Coronary artery (tissue), 2 donors: ENCODE measurements around the gene MEF2B.

Experiments used
- DNase-seq: peaks from one replicate; pipeline ENCODE4 v3.0.0-alpha.2; 2017; ENCODE audit warnings: low spot score
- H3K27ac ChIP-seq, 2 donors: fragments of 200-600 bp; sonication (generic); one replicate each; pipeline ENCODE4 v1.5.1; 2016 to 2019
- H3K4me3 ChIP-seq: fragments of 200-600 bp; sonication (generic); 2 replicates; pipeline ENCODE4 v1.5.1; 2016; ENCODE audit warnings: mild to moderate bottlenecking, moderate library complexity
- CTCF ChIP-seq: fragments of 200-600 bp; sonication (generic); IDR thresholded peaks from one replicate; pipeline ENCODE4 v1.5.1; 2019; ENCODE audit warnings: antibody characterized with exemption

The MEF2B gene

GRCh38 chr19:19170053-19170872 is at the start of gene MEF2B:
Gene MEF2B, minus strand, starts transcription at chr19:19170263. Its CDS starts 19,528 bp downstream, at chr19:19150735.
- Histone ChIP-seq H3K4me3 (peak within 1 kb of the TSS; percentile 65), H3K27ac (no peak within 1 kb of the TSS)
- TF ChIP-seq CTCF = no peak
- no peak for DNase-seq

GRCh38 chr19:19218911-19219310 is 48.8 kb upstream of the MEF2B start:
- H3K27ac ChIP-seq = no peak overlapping the region
- TF ChIP-seq CTCF = no peak
- H3K4me3 ChIP-seq = no peak overlapping the region
- DNase-seq = no peak

- TF ChIP-seq CTCF = no peak
- H3K27ac ChIP-seq = no peak overlapping the region
- no peak for DNase-seq
- H3K4me3 ChIP-seq = no peak overlapping the region
These were observed 47.0 kb upstream of the MEF2B start for GRCh38 chr19:19217099-19217498.

GRCh38 chr19:19215792-19216191 is 45.7 kb upstream of the MEF2B start:
- no peak for TF ChIP-seq CTCF
- H3K27ac ChIP-seq = no peak overlapping the region

GRCh38 chr19:19214892-19215291 is 44.8 kb upstream of the MEF2B start:
- Histone ChIP-seq H3K4me3 (no peak overlapping the region), H3K27ac (no peak overlapping the region)
- no peak for TF ChIP-seq CTCF
- no peak for DNase-seq

More at GRCh38 chr19:19215792-19216191, 45.7 kb upstream of the MEF2B start:
- DNase-seq = no peak
- H3K4me3 ChIP-seq = no peak overlapping the region

GRCh38 chr19:19214159-19214490 is 44.1 kb upstream of the MEF2B start:
- TF ChIP-seq CTCF = no peak

More at GRCh38 chr19:19214159-19214490, 44.1 kb upstream of the MEF2B start:
- H3K4me3 ChIP-seq = no peak overlapping the region
- no peak overlapping the region for H3K27ac ChIP-seq
- no peak for DNase-seq
